Upper lobe of right lung (tissue), 1 donor: Measurements from ENCODE around the gene ATG101. TPM values are rescaled to one million over a fixed set of nuclear protein-coding genes. Genes with fewer than 3 reads are reported as not detected.
A peak's percentile ranks its signal among the peaks of the same experiment; 100 is the strongest.

Source experiments
- ATAC-seq: fragments of 200-7000 bp; cut with Tn5 transposase; one replicate; pipeline ENCODE4 v1.9.1; 2020; ENCODE audit warnings: mild to moderate bottlenecking, moderate library complexity
- DNase-seq: peaks from one replicate; pipeline ENCODE4 v3.0.0-alpha.2; 2020
- H3K27ac ChIP-seq: fragments of 200-600 bp; one replicate; pipeline ENCODE4 v1.8.0; 2022
- H3K27me3 ChIP-seq: fragments of 200-600 bp; one replicate; pipeline ENCODE4 v1.8.0; 2022; ENCODE audit warnings: mild to moderate bottlenecking
- H3K36me3 ChIP-seq: fragments of 200-600 bp; one replicate; pipeline ENCODE4 v1.8.0; 2022
- H3K4me1 ChIP-seq: fragments of 200-600 bp; one replicate; pipeline ENCODE4 v1.8.0; 2022
- H3K4me3 ChIP-seq: fragments of 200-600 bp; one replicate; pipeline ENCODE4 v1.8.0; 2022; ENCODE audit warnings: mild to moderate bottlenecking
- H3K9me3 ChIP-seq: fragments of 200-600 bp; one replicate; pipeline ENCODE4 v1.8.0; 2022
- CTCF ChIP-seq: fragments of 200-600 bp; IDR thresholded peaks from one replicate; pipeline ENCODE4 v1.8.0; 2022; ENCODE audit warnings: antibody characterized with exemption
- intact Hi-C: fragments of 100-400 bp; cut with DNase I; formaldehyde crosslinking; loops from one replicate; pipeline ENCODE4 v1.11.0; 2022
- total RNA-seq: library from RNA; stranded (reverse); fragmentation: NEBNext Ultra II Directional; extraction: Animal tissue kit (Norgen Biotek cat#: 25700); gene quantifications from one replicate; pipeline ENCODE4 v1.2.1, GENCODE V29; 2021
- donor health status: DM: no; HTN: yes; CAD: no; lungs with severe emphysema.

Gene ATG101
- total RNA-seq, 1 donor from 2014 or later, result 37.3 TPM

- DNase-seq, result no peak
- intact Hi-C loops, result no loop called here
- no peak for TF ChIP-seq CTCF
- Histone ChIP-seq H3K27ac (peak overlapping the region; percentile 93), H3K36me3 (no peaks in the 10 kb centered on the region), H3K4me3 (peak overlapping the region; percentile 45), H3K4me1 (peaks cover 24% of the 10 kb centered on the region), H3K27me3 (no peaks in the 10 kb centered on the region), H3K9me3 (no peaks in the 10 kb centered on the region)
- ATAC-seq, result no peak
Measured at GRCh38 chr12:52032446-52032803, 37.4 kb upstream of the ATG101 start.

- intact Hi-C loops, result no loop called here
- Histone ChIP-seq H3K27ac (peak overlapping the region; percentile 93), H3K4me1 (peaks cover 24% of the 10 kb centered on the region), H3K4me3 (peak overlapping the region; percentile 45), H3K9me3 (no peaks in the 10 kb centered on the region), H3K36me3 (no peaks in the 10 kb centered on the region), H3K27me3 (no peaks in the 10 kb centered on the region)
- peak; percentile 96 for ATAC-seq
- peak; percentile 98 for DNase-seq
- no peak for TF ChIP-seq CTCF
Measured at GRCh38 chr12:52032804-52033445, 36.9 kb upstream of the ATG101 start.

- intact Hi-C loops, result no loop called here
- Histone ChIP-seq H3K4me3 (peak overlapping the region; percentile 45), H3K27ac (peak overlapping the region; percentile 93), H3K9me3 (no peaks in the 10 kb centered on the region), H3K4me1 (peaks cover 27% of the 10 kb centered on the region), H3K36me3 (no peaks in the 10 kb centered on the region), H3K27me3 (no peaks in the 10 kb centered on the region)
- no peak for TF ChIP-seq CTCF
- DNase-seq (no peak), ATAC-seq (no peak)
Measured at GRCh38 chr12:52033446-52034140, 36.2 kb upstream of the ATG101 start.

GRCh38 chr12:52035190-52035589, 34.6 kb upstream of the ATG101 start:
- H3K4me3 ChIP-seq, result no peak overlapping the region
- intact Hi-C loops, result no loop called here
- no peak for ATAC-seq

GRCh38 chr12:52035926-52036325, 33.9 kb upstream of the ATG101 start:
- DNase-seq (no peak), ATAC-seq (no peak)
- no peak overlapping the region for H3K4me3 ChIP-seq
- H3K36me3 ChIP-seq, result no peaks in the 10 kb centered on the region
- no peaks in the 10 kb centered on the region for H3K27me3 ChIP-seq
- no peak overlapping the region for H3K27ac ChIP-seq
- no peaks in the 10 kb centered on the region for H3K9me3 ChIP-seq
- no peak for TF ChIP-seq CTCF
- intact Hi-C loops, result no loop called here
- H3K4me1 ChIP-seq, result peaks cover 29% of the 10 kb centered on the region

More at GRCh38 chr12:52035190-52035589, 34.6 kb upstream of the ATG101 start:
- Histone ChIP-seq H3K27me3 (no peaks in the 10 kb centered on the region), H3K9me3 (no peaks in the 10 kb centered on the region), H3K27ac (no peak overlapping the region), H3K4me1 (peaks cover 29% of the 10 kb centered on the region), H3K36me3 (no peaks in the 10 kb centered on the region)
- no peak for DNase-seq
- TF ChIP-seq CTCF, result no peak
